ENCODE results near the gene ANKRD27.

GRCh38 chr19:32614916-32615315, 60.1 kb downstream of the ANKRD27 start:
- TF ChIP-seq POLR2A (IDR thresholded peaks at IDR 0.05; ENCODE audit: low read depth, low read length) (no peak), MTA3 (IDR thresholded peaks at IDR 0.05; ENCODE audit: borderline replicate concordance, low read length) (no peak), CTCF (IDR thresholded peaks at IDR 0.05 in 2 of 3, conservative IDR thresholded peaks at IDR 0.05 in 1 of 3; ENCODE audit: control insufficient read depth in 2 of 3, extremely low read depth in 1 of 3, insufficient read depth in 1 of 3, low read depth in 3 of 3, low read length in 3 of 3) (no peak), USF1 (IDR thresholded peaks at IDR 0.05; ENCODE audit: borderline replicate concordance, extremely low read length, insufficient read depth, low read depth, low read length) (no peak)

Data from GM12878 (cell line).